Aorta (tissue), 5 donors: ENCODE data around the gene C17orf78. TPM values are rescaled to one million over a fixed set of nuclear protein-coding genes. Genes with fewer than 3 reads are reported as not detected.
"Not testable (repeated sequence)": the region's sequence is repeated elsewhere in the genome, so short reads cannot be mapped to it uniquely, and the experiment has no call there.

Experiments used
- ATAC-seq: fragments of 200-7000 bp; cut with Tn5 transposase; one replicate; pipeline ENCODE4 v1.9.1; 2022; ENCODE audit warnings: moderate library complexity; ENCODE audit not compliant: low FRiP score
- DNase-seq, 2 donors: peaks; one replicate each; pipeline ENCODE4 v3.0.0-alpha.2; 2020
- H3K27ac ChIP-seq, 2 donors: one replicate each; pipeline ENCODE4 v1.5.1; 2013; ENCODE audit warnings: low read length in 2 of 2, mild to moderate bottlenecking in 2 of 2, moderate library complexity in 2 of 2, control low read depth in 1 of 2, inconsistent platforms in 1 of 2, low read depth in 1 of 2
- H3K27me3 ChIP-seq, 2 donors: one replicate each; pipeline ENCODE4 v1.6.1; 2013; ENCODE audit warnings: control low read depth in 1 of 2, low read length in 1 of 2, mild to moderate bottlenecking in 1 of 2, moderate library complexity in 1 of 2; ENCODE audit not compliant: insufficient read depth in 2 of 2, control insufficient read depth in 1 of 2
- H3K36me3 ChIP-seq, 2 donors: one replicate each; pipeline ENCODE4 v1.6.1; 2013; ENCODE audit warnings: control low read depth in 1 of 2, low read length in 1 of 2, mild to moderate bottlenecking in 1 of 2; ENCODE audit not compliant: insufficient read depth in 2 of 2, control insufficient read depth in 1 of 2
- H3K4me1 ChIP-seq, 2 donors: one replicate each; pipeline ENCODE4 v1.6.1; 2013; ENCODE audit warnings: low read length in 2 of 2, control low read depth in 1 of 2, mild to moderate bottlenecking in 1 of 2, moderate library complexity in 1 of 2; ENCODE audit not compliant: insufficient read depth in 2 of 2, control insufficient read depth in 1 of 2
- H3K4me3 ChIP-seq, 2 donors: one replicate each; pipeline ENCODE4 v1.5.1; 2013; ENCODE audit warnings: low read length in 2 of 2, control low read depth in 1 of 2, mild to moderate bottlenecking in 1 of 2
- H3K9me3 ChIP-seq: one replicate; pipeline ENCODE4 v1.6.1; 2013; ENCODE audit warnings: mild to moderate bottlenecking, low read length; ENCODE audit not compliant: control insufficient read depth
- WGBS, 2 donors: extraction: QIAGEN DNeasy Blood & Tissue Kit; methylation state at CpG; one replicate each; pipeline ENCODE4 v1.1.7; 2013; 5-methylcytosine and 5-hydroxymethylcytosine counted together
- intact Hi-C, 2 donors: fragments of 100-400 bp; cut with DNase I; formaldehyde crosslinking; loops; one replicate each; pipeline versions ENCODE4 v1.14.2 to v1.15.0; 2022
- polyA plus RNA-seq, 2 donors: library from polyadenylated mRNA; stranded (reverse); fragments of 200-250 nt; gene quantifications; one replicate each; pipeline ENCODE4 v1.2.3, GENCODE V29; 2013
- total RNA-seq, 2 donors: library from RNA; stranded (reverse); fragmentation: NEBNext Ultra II Directional; extraction: Animal tissue kit (Norgen Biotek cat#: 25700); gene quantifications; one replicate each; pipeline ENCODE4 v1.2.1, GENCODE V29; 2021
- donor health status: healthy with polysubstance abuse.
- donor health status: Bipolar disorder and iron deficiency.
- donor health status: DM: no; HTN: no; CAD: no.
- donor health status: DM: no; HTN: no; CAD: no.
- donor health status: DM: yes; HTN: yes; CAD: no.

The C17orf78 gene
- total and polyA plus RNA-seq, 4 donors = 3.0 TPM; not detected in 3

GRCh38 chr17:37356796-37357569, 18.8 kb upstream of the C17orf78 start:
- ATAC-seq, intact Hi-C loops, H3K27ac ChIP-seq, H3K9me3 ChIP-seq, H3K4me3 ChIP-seq, H3K27me3 ChIP-seq, H3K4me1 ChIP-seq, DNase-seq, H3K36me3 ChIP-seq: not testable (repeated sequence)
- WGBS, 2 donors = 92 to 93% methylated on average over 12 of the region's 12 CpGs

- intact Hi-C loops = loop anchor here in 1 of 2 donors (2.0 kb wide), 1 partner anchor 49 kb away; the partner anchor contains the start of genes ACACA and TADA2A
- peak; percentile 13 for ATAC-seq
- peak; percentile 66 to 77 for DNase-seq
- Histone ChIP-seq H3K4me1 (peaks cover 0 to 3% of the 10 kb centered on the region in 2 donors), H3K36me3 (no peaks in the 10 kb centered on the region), H3K9me3 (no peaks in the 10 kb centered on the region), H3K4me3 (peak overlapping the region; percentile 6 to 79), H3K27ac (peak overlapping the region in 1 of 2 donors; percentile 4), H3K27me3 (no peaks in the 10 kb centered on the region)
- 1 to 2% methylated on average over 17 to 21 of the region's 21 CpGs for WGBS, 2 donors
Observed at GRCh38 chr17:37358098-37358829, 17.5 kb upstream of the C17orf78 start.

- peak overlapping the region; percentile 79 to 80 for H3K4me3 ChIP-seq
- DNase-seq (peak; percentile 96 to 98), ATAC-seq (peak; percentile 97)
- peaks cover 0 to 3% of the 10 kb centered on the region in 2 donors for H3K4me1 ChIP-seq
- peak overlapping the region; percentile 57 to 93 for H3K27ac ChIP-seq
- no peaks in the 10 kb centered on the region for H3K9me3 ChIP-seq
- WGBS, 2 donors = 0% methylated on average over 73 to 88 of the region's 88 CpGs
- H3K36me3 ChIP-seq = no peaks in the 10 kb centered on the region
- no peaks in the 10 kb centered on the region for H3K27me3 ChIP-seq
- intact Hi-C loops = loop anchor here in 1 of 2 donors (2.0 kb wide), 1 partner anchor 48 kb away; the partner anchor contains the start of genes ACACA and TADA2A
Observed at GRCh38 chr17:37358830-37359681, 16.7 kb upstream of the C17orf78 start.

GRCh38 chr17:37359682-37360188, 16.1 kb upstream of the C17orf78 start:
- DNase-seq (no peak), ATAC-seq (peak; percentile 12)
- H3K9me3 ChIP-seq = no peaks in the 10 kb centered on the region
- intact Hi-C loops = loop anchor here in 1 of 2 donors (2.0 kb wide), 1 partner anchor 47 kb away; the partner anchor contains the start of genes ACACA and TADA2A
- WGBS, 2 donors = 2% methylated on average over 18 of the region's 18 CpGs
- no peaks in the 10 kb centered on the region for H3K36me3 ChIP-seq
- no peaks in the 10 kb centered on the region for H3K27me3 ChIP-seq
- peaks cover 0 to 3% of the 10 kb centered on the region in 2 donors for H3K4me1 ChIP-seq
- peak overlapping the region; percentile 79 to 80 for H3K4me3 ChIP-seq
- peak overlapping the region; percentile 57 to 93 for H3K27ac ChIP-seq

GRCh38 chr17:37360632-37361031, 15.2 kb upstream of the C17orf78 start:
- DNase-seq (no peak), ATAC-seq (no peak)
- Histone ChIP-seq H3K36me3 (no peaks in the 10 kb centered on the region), H3K27ac (no peak overlapping the region), H3K4me3 (no peak overlapping the region), H3K4me1 (peaks cover 0 to 3% of the 10 kb centered on the region in 2 donors), H3K9me3 (no peaks in the 10 kb centered on the region), H3K27me3 (no peaks in the 10 kb centered on the region)
- WGBS, 2 donors = 85 to 86% methylated on average over 3 of the region's 3 CpGs
- intact Hi-C loops = no loop called here

GRCh38 chr17:37361543-37361942, 14.2 kb upstream of the C17orf78 start:
- ATAC-seq = no peak
- intact Hi-C loops = no loop called here
- DNase-seq = no peak
- WGBS, 2 donors = 93 to 95% methylated on average over 4 of the region's 4 CpGs
- no peak overlapping the region for H3K4me3 ChIP-seq
- no peaks in the 10 kb centered on the region for H3K9me3 ChIP-seq
- no peak overlapping the region for H3K27ac ChIP-seq
- no peaks in the 10 kb centered on the region for H3K27me3 ChIP-seq
- peaks cover 0 to 3% of the 10 kb centered on the region in 2 donors for H3K4me1 ChIP-seq
- H3K36me3 ChIP-seq = no peaks in the 10 kb centered on the region

- H3K4me1 ChIP-seq = no peaks in the 10 kb centered on the region
Observed at GRCh38 chr17:37365589-37365988, 10.2 kb upstream of the C17orf78 start.

GRCh38 chr17:37368577-37368976, 7.2 kb upstream of the C17orf78 start:
- Histone ChIP-seq H3K27me3 (no peaks in the 10 kb centered on the region), H3K4me1 (no peaks in the 10 kb centered on the region), H3K36me3 (no peaks in the 10 kb centered on the region), H3K27ac (no peak overlapping the region), H3K4me3 (no peak overlapping the region), H3K9me3 (no peaks in the 10 kb centered on the region)
- no peak for ATAC-seq
- WGBS, 2 donors = 79% methylated on average over 3 of the region's 3 CpGs
- intact Hi-C loops = no loop called here
- no peak for DNase-seq

More at GRCh38 chr17:37365589-37365988, 10.2 kb upstream of the C17orf78 start:
- Histone ChIP-seq H3K27me3 (no peaks in the 10 kb centered on the region), H3K4me3 (no peak overlapping the region), H3K27ac (no peak overlapping the region), H3K9me3 (no peaks in the 10 kb centered on the region), H3K36me3 (no peaks in the 10 kb centered on the region)
- WGBS, 2 donors = 83 to 86% methylated on average over 1 of the region's 1 CpG
- ATAC-seq (no peak), DNase-seq (no peak)
- intact Hi-C loops = no loop called here
